ENCODE measurements around the gene PRPS1L1.

The PRPS1L1 gene
- 0 reads per million in 2 donors for total RNA-seq

DNA sequence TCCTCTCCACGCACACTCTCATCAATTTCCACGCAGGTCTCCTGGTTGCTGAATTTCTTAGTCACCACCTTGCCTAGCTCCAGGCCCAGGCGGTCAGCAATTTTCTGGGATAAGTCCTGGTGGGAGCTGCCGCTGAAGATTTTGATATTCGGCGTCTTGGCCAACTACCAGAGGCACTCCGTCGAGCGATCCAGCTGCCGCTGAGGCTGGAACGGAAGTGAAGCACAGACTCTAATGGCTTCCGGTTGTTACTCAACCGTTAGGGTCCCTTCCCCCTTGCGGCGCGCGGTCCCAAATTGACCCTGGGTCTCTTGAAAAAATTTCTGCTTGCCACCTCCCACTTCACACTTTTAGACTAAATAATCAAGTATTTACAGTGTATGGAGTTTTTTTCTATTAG is at the start of gene PRPS1L1:
Gene PRPS1L1 (minus strand): TSS at position 219 of the 400 bp plus-strand sequence.
- DNase-seq = no peak

DNA sequence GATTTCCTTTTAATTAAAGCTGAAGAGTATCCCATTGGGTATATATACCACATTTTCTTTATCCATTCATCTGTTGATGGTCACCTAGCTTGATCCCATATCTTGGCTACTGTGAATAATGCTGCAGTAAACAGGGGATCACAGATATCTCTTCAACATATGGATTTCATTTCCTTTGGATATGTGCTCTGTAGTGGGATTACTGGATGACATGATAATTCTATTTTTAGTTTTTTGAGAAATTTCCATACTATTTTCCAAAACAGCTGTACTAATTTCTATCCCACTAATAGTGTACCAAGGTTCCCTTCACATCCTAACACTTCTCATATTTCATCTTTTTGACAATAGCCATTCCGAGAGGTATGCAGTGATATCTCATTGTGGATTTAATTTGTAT is 48.8 kb upstream of the PRPS1L1 start:
- no peak for DNase-seq

DNA sequence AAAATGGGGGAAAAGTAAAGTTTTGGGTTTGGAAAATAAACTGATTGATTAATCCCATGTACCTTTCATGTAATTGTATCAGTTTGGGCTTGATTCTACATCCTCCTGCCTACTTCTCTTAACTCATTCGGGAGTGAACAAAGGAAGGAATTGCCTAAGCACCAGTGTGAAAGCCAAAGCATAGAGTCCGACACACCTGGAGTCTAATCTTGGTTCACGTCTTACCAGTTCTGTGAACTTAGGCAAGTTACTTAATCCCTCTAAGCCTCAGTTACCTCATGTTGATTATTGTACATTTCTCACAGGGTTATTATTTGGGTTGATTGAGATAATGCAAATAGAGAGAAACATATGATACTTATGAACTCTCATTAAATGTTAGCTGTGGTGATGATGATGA is 41.1 kb upstream of the PRPS1L1 start:
- DNase-seq = no peak

DNA sequence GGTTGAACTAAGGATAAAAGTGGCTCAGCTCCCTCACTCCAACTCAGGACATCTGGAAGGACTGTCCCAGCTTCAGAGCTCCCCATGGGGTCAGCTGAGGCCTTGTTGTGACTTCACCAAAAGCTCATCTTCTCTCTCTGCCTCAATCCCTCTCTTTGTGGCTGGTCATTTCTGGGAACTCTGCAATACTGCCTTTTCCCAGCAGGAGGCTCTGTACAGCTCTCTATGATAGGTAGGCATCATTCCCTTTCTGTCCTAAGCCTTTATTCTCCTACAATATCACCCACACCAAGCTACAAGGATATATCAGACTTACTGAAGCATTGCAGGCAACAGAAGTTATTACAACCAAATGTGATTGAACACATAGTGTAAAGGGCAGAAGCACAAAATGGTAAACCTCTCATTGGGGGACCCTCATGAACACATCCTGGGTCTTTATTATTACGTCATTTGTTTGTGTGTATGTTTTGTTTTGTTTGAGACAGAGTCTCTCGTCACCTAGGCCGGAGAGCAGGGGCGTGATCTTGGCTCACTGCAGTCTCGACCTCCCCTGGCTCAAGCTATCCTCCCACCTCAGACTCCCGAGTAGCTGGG is 36.7 kb upstream of the PRPS1L1 start:
- no peak for DNase-seq

DNA sequence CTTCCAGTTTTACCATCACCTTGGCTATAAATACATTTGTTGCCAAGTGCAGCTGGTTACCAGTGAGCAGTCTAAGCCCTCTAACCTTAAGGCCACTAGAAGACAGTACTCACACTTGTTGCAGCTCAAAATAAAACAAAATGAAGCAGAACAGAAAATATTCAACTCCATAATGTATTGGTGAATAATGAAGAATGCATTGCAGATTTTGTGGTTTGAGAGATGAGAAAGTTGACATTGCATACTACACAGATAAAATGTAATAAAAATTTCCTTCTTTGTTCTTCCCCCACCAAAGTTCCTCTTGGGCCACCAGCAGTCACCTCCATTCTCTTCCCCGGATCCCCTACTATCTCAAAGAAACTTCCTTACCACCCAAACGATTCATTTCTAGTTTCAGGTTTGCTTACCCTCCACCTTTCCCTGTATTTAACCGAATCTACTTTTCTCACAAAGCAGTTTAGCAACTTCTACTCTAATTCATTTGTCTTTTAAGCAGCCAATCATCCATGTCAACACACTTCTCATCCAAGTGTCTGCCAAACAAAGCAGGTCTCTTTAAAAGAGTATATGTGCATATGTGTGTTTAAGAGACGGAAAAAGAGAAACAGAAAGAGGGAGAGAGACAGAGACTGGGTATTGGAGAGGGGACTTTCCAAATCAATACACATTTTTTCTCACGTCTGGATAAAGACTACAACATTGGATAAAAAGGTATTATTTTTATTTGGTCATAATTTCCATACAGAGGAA is 35.7 kb upstream of the PRPS1L1 start:
- DNase-seq = no peak

DNA sequence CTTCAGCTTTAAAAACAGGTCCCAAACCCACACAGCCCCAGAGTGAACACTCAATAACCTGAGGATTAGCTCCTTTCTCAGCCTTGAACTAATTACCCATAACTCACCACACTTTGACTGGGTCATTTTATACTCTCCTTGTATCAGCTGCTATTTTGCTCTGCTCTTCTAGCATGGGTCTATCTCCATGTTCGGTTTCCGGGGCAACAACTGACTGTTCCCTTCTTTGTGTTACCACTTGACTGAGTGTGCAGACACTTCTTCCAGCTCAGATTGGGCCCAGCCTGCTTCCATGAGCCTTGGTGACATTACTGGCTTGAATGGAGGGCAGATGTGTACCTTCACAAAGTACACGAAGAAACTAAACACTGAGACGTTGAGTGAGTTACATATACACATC is 31.5 kb upstream of the PRPS1L1 start:
- DNase-seq = no peak

DNA sequence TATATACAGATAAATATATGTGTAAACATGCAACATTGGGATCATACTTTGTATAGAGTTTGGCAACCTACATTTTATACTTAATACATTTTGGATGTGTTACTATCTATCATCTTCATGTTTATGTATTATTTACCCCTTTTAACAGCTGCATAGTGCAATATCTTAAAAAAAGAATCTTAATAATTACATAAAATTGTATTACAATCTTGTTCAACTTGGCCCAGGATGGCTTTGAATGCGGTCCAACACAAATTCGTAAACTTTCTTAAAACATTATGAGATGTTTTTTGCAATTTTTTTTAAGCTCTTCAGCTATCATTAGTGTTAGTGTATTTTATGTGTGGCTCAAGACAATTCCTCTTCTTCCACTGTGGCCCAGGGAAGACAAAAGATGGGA is 26.3 kb upstream of the PRPS1L1 start:
- DNase-seq = no peak

DNA sequence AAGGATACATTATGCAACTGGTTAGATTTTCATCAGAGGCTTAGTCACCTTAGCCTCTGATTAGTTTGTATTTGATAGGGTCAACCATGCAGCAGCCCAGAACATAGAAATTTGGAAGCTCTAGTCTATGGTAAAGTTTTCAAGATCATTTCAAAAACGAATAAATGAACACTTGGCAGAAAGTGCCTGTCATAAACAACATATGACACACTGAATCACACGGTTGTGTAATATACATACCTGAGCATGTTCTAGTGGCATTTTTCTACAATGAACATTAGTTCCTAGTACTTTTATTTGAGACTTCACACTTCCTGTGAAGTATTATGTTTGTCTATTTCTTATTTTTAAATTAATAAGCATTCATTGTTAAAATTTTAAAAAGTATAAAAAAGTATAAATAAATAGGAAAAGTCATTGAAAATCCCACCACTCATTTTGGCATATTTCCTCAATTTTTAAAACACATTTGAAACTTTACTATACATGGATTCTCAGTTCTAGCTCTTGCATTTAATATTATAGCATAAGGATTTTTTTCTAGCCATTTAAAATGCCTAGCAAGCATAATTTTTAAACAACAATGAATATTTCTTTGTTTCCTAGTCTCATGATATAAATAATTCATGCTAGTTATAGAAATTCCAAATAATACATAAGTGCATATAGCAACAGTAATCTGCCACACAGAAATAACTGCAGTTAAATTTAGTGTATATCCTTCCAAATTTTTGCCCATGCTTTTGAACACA is 25.7 kb upstream of the PRPS1L1 start:
- DNase-seq = no peak

DNA sequence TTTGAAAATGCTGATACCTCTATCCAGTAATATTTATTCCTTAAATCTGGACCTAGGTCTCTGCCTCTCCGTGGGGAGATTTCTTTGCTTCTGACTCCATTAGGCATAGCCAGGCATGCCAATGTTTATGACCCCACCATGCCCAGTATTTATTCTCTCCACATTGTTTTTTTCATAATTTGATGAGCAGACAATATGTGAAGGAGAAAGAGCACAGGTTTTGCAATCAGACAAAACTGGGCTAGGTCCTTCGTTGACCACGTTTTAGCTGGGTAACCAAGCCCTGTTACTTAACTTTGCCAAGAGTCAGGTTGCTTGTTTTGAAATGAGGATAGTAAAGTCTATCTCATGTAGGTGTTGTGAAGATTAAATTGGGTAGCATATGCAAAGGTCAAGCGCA is 21.6 kb upstream of the PRPS1L1 start:
- DNase-seq = no peak

DNA sequence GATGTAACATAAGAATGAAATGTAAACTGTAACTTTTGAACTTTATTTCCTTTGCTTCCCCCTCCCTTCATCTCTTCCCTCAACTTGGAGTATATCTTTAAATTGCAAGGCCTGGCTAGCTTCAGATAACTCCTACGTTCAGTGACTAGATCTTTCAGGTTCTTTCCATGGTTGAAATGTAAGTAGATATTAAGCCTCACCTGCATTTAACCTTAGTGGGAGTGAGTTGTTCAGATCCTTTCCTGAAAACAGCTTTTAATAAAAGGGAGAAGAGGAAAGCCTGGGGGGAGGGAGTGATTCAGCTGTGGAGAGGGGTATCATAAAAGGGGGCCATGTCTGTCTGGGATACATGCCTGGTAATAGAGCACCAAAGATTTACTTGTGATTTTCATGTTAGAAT is 19.0 kb upstream of the PRPS1L1 start:
- DNase-seq = no peak

DNA sequence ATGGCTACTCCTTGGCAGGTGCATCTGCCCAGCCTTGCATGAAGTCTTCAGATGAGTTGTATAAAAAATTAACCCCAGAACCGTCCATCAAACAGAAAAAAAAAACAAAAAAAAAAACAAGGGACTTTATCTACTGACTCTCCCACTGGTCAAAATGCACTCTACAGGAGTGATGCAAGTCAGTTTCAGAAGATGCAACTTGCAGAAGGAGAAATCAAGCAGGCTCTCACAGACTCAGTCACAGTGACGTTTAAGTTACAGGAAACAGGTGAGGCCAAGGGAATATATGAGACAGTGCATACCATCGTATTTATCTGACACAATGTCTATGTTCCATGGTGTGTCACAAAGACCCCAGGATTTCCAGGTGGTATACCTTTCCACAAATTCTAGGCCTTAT is 17.5 kb upstream of the PRPS1L1 start:
- DNase-seq = no peak

DNA sequence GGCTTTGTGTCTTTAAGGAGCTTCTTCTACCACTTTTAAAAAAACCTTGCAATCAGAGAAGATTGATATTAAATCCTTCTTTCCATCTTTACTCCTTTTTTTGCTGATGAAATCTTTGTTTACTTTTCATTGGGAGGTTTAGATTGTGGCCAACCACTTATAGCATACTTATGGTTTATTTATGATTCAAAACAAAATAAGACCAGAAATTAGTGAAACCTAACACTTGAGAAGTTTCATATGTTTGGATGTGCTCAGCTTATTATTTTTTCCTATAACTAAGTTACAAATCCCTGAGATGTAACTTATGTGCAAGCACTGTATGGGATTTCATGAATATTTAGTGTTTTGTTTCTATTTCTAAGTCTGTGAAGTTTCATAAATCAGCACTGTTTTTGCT is 13.5 kb upstream of the PRPS1L1 start:
- no peak for DNase-seq

DNA sequence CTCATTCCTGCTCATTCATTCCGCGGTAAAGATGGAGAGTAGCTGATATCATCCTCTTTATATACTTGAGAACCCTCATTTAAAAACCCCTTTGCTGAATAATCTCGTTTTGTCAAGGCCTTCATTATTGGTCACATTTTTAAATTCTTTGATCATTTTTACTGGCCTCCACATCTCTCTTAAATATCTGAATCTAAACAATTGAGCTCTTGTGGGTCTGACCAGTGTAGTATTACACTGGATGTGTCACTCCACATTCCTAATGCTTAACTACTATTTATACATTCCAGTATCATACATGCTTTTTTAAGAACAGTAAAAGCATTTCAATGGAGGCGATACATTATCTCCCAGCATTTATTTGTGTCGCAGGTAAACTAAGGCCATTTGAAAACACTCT is 12.6 kb upstream of the PRPS1L1 start:
- no peak for DNase-seq

DNA sequence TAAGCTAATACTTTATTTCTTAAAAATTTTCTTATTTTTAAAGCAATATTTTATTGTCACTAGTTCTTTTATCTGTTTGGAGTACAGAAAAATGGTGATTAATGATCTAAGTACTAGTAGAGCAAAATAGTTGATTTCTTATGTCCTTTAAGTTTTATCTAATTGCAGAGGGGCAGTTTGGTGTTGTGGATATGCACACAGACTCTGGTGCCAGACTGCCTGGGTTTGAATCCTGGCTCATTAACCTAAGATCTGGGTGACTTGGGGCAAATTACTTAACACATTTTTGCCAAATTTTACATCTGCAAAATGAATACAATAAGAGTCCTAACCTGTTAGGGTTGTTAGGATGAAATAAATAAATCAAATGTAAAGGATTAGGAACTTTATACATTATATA is 10.7 kb upstream of the PRPS1L1 start:
- no peak for DNase-seq

DNA sequence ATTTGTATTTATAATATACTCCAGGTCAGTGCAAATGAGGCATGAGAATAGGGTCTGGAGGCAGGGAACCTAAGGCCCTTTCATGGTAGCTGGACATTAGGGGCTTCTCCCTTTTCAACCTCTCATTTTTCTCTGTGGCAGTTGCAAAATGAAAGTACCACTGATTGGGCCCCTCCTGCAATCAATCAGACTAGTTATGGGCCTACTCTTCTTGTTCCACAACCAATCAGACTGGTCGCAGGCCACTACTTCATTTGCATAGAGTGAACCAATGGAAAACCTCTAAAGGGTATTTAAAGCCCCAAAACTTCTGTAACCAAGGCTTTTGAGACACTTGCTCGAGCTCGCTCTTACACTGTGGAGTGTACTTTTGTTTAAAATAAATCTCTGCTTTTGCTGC is 10.0 kb upstream of the PRPS1L1 start:
- DNase-seq = no peak

DNA sequence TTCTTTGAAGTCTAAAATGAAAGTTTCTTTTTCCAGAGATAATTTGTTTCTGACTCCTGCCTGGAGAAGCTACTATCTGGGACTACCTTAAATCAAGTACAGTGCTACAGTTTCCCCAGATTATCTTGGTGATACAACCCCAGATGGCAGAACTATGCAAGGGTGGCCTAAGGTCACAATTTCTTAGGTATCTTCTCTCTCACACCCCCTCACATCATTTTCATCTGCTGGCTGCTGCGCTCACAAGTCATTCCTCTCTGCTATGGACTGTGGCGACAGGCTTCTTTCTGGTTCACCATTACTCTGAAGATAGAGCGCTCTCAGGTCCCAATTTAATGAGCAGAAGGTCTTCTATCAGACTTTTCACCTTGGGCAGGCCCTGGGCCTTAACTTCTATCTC is 9.1 kb upstream of the PRPS1L1 start:
- no peak for DNase-seq

DNA sequence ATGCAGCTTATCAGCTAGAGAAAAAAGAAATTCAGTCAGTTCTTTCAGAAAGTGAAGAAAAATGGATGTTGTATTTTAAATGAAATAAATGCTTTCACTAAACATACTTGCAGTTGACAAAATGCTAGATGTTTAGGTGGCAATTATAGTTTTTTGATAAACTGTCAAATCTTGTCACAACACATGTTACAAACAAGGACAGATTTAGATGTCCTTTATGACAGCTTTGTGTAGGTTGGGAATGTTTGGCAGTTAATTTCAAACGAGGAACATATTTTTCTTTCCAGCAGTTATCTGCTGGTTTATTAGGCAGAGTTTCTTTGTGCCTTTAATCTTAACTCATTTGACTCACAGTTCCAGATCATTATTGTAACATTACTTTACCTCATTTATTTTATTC is 3.1 kb upstream of the PRPS1L1 start:
- DNase-seq = no peak

DNA sequence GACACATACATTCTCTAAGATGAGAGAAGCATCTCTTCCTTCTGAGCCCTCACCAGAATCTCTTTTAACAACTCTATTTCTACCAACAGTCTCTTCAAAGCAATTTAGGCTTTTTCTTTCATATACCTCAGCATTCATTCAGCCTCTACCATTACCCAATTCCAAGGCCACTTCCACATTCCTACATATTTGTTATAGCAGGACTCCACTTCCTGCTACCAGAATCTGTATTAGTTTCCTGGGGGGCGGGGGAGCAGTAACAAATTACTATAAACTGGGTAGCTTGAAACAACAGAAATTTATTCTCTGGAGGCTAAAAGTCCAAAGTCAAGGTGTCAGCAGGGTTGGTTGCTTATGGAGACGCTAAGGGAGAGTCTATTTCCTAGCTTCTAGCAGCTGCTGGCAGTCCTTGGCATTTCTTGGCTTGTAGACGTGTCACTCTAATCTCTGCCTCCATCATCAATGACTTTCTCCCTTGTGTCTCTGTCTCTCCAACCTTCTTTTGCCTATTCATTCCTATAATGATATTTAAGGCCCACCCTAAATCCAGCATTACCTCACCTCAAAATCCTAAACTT is 7.4 kb downstream of the PRPS1L1 start:
- no peak for DNase-seq

DNA sequence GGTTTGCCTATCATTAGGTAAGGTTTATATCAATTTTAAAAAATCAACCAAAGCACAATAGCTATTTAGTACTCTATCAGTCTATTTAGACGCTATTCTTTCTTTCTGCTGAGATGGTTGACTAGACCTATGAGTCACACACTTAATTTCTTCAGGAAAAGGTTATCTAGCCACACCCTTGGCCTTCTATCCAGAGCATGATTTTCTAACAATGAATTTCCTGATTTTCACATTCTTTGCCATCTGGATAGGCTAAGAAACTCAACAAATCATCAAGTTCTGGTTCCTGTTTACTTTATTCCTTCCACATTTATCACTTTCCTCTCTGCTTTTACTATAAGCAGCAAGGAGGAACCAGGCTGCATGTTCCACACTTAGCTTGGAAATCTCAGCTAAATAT is 8.1 kb downstream of the PRPS1L1 start:
- DNase-seq = no peak

DNA sequence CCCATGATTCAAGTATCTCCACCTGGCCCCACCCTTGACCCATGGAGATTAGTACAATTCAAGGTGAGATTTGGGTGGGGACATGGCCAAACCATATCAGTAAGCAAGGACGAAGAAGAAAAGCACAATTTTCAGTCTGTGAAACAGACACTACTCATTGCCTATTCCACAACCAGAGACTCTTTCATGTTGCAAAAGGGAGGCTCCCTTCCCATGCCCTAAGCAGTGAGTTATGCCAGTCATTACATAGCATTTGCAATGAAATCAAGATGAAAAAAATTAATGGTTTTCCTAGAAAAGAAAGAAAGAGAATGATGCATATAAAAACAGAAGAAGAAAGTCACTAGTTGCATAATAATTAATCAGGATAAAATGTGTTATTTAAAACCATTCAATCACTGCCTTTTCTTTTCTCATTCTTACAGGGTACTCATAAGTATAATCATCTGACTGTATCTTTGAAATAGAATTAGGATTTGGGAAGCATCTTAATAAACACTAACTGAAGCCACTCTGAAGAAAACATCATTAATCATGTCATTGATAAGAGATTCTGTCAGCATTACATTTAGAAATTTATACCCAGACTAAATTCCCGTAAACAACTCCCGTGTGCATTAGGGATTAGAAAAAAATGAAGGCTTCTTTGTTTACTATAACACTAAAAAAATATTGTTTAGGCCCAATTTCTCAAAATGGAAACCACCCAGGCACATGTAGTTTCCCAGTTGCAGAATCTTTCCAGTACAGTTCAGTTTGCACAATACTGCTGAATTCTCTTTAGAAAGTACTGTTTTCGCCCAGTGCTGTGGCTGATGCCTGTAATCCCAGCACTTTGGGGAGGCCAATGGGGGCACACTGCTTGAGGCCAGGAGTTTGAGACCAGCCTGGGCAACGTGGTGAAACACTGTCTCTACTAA is 9.1 kb downstream of the PRPS1L1 start:
- DNase-seq = no peak

DNA sequence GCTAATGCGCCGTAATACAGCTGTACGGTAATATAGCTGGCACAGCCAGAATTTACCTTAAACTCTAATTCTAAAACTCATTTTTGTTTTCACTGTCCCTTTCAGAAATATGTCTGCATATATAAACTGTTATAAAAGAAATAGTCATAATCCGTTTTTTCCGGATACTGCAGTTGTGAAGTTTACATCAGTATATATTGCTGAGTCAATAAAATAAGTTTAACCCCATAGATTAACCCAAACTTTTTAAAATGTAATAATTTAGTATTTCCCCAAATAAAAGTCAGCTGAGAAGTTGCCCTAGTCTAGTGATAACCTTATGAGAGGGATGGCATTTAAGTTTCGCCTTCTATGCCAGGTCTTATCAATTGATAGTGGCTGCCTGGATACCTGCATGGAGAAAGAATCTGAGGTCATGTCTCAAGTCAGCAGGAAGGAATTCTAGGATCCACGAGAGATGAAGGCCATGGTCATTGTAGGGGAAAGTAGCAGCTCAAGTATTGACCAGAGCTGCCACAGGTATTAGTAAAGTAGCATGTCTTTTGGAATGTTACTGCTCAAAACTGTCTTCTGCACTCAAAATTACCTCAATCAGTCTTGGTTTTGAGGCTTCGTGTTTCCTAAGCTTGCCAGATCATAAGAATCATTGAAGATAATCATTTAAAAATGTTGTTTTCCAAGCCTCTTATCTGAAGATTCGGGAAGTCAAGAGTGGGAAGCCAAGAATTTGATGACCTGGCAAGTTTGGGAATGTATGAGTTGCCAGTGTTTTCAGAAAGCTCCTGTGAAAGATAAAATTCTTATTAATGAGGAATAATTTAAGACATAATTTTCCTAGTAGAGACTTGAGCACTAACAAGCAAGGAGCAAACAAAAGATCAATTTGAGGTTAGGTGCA is 10.8 kb downstream of the PRPS1L1 start:
- DNase-seq = no peak

DNA sequence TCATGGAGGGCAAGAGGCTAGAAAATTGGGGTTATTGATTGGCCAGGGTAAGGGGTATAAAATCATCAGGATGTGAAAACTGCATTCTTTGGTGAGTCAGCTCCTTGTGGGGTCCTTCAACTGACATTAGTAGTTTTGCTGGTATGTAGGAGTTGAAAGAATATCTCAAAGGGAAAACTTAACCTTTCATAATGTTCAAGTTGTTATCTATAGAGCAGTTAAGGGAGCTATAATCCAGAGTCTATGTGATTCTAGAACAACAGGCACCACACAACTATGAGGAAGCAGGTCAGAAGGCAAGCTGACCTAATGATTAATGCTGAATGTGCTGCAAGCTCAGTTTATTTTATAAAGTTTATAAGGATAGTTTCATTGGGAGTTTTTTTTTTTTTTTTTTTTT is 13.7 kb downstream of the PRPS1L1 start:
- DNase-seq = no peak
